Left ventricle myocardium superior (tissue), 1 donor: ENCODE measurements around the gene SLC4A2. TPM values are rescaled to one million over a fixed set of nuclear protein-coding genes. Genes with fewer than 3 reads are reported as not detected.
"Not testable (repeated sequence)": the region's sequence is repeated elsewhere in the genome, so short reads cannot be mapped to it uniquely, and the experiment has no call there.

Experiments used
- ATAC-seq: fragments of 200-7000 bp; cut with Tn5 transposase; one replicate; pipeline ENCODE4 v1.9.1; 2020; ENCODE audit warnings: mild to moderate bottlenecking, moderate library complexity
- DNase-seq: peaks from one replicate; pipeline ENCODE4 v3.0.0-alpha.2; 2020
- intact Hi-C: fragments of 100-400 bp; cut with micrococcal nuclease; formaldehyde crosslinking; loops from one replicate; pipeline ENCODE4 v1.11.0; 2022
- long read RNA-seq: library from polyadenylated mRNA; unstranded; transcript quantifications from one replicate; pipeline ENCODE4 v2.0.0, GENCODE V29; 2021
- total RNA-seq: library from RNA; stranded (reverse); fragmentation: NEBNext Ultra II Directional; extraction: Animal tissue kit (Norgen Biotek cat#: 25700); gene quantifications from one replicate; pipeline ENCODE4 v1.2.1, GENCODE V29; 2021
- donor health status: DM: no; HTN: yes; CAD: no; lungs with severe emphysema.

Gene SLC4A2, protein sequence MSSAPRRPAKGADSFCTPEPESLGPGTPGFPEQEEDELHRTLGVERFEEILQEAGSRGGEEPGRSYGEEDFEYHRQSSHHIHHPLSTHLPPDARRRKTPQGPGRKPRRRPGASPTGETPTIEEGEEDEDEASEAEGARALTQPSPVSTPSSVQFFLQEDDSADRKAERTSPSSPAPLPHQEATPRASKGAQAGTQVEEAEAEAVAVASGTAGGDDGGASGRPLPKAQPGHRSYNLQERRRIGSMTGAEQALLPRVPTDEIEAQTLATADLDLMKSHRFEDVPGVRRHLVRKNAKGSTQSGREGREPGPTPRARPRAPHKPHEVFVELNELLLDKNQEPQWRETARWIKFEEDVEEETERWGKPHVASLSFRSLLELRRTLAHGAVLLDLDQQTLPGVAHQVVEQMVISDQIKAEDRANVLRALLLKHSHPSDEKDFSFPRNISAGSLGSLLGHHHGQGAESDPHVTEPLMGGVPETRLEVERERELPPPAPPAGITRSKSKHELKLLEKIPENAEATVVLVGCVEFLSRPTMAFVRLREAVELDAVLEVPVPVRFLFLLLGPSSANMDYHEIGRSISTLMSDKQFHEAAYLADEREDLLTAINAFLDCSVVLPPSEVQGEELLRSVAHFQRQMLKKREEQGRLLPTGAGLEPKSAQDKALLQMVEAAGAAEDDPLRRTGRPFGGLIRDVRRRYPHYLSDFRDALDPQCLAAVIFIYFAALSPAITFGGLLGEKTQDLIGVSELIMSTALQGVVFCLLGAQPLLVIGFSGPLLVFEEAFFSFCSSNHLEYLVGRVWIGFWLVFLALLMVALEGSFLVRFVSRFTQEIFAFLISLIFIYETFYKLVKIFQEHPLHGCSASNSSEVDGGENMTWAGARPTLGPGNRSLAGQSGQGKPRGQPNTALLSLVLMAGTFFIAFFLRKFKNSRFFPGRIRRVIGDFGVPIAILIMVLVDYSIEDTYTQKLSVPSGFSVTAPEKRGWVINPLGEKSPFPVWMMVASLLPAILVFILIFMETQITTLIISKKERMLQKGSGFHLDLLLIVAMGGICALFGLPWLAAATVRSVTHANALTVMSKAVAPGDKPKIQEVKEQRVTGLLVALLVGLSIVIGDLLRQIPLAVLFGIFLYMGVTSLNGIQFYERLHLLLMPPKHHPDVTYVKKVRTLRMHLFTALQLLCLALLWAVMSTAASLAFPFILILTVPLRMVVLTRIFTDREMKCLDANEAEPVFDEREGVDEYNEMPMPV
- 64.1 TPM for total RNA-seq
- long read RNA-seq, full-length matches to known transcripts = 46 of 93 reads
- long read RNA-seq, partial matches to known transcripts = 40 of 93 reads
- long read RNA-seq, other reads (novel, unspliced or antisense) = 7 of 93 reads

DNA sequence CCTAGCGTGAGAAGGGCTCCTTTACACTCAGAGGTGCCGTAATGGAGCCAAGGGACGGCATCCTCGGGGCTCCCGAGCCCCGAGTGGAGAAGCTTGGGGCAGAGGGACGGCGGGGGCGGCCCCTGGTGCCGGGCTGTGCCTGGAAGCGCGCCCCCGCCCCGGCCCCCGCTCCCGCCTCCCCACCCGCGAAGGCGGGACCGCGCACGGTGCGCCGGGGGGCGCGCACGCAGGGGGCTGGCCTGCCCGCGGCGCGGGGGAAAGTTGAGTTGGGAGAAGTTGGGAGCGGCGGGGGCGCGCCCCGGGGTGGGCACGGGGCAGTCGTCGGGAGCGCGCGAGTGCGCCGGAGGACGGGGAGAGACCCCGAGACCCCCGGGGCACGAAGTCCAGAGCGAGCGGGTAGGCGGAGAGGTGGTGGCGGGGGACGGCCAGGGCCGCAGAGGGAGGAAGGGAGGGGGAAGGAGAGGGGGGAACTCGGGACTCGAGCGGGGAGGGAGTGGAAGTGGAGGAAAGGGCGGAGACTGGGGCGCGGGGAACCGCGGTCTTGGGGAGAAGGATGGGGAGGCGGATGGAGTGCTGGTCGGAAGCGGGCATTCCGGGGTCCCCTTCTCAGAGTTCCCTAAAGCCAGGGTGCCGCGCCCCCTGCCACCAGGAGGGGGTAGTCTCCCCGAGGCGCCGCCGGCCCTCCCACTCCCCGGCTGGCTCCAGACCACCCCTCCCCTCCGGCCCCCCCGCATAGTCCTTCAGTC, at the start of gene SLC4A2:
Gene SLC4A2, plus strand, starts transcription at position 223 of the 746 bp plus-strand sequence. CDS start 2,399 bp downstream, outside the sequence.
- intact Hi-C loops = no loop called here
- ATAC-seq (peak; percentile 69), DNase-seq (peak; percentile 92)

DNA sequence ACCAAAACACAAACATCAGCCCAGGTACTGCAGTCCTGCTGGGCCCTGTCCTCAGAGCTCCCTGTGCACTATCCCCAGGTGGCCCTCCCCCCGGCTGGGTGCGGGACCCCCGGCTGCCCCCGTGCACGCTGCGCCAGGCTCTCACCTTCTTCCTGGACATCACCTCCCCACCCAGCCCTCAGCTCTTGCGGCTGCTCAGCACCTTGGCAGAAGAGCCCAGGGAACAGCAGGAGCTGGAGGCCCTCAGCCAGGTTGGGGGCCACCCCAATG, 49.4 kb upstream of the SLC4A2 start:
- DNase-seq (no peak), ATAC-seq (no peak)
- intact Hi-C loops = no loop called here

DNA sequence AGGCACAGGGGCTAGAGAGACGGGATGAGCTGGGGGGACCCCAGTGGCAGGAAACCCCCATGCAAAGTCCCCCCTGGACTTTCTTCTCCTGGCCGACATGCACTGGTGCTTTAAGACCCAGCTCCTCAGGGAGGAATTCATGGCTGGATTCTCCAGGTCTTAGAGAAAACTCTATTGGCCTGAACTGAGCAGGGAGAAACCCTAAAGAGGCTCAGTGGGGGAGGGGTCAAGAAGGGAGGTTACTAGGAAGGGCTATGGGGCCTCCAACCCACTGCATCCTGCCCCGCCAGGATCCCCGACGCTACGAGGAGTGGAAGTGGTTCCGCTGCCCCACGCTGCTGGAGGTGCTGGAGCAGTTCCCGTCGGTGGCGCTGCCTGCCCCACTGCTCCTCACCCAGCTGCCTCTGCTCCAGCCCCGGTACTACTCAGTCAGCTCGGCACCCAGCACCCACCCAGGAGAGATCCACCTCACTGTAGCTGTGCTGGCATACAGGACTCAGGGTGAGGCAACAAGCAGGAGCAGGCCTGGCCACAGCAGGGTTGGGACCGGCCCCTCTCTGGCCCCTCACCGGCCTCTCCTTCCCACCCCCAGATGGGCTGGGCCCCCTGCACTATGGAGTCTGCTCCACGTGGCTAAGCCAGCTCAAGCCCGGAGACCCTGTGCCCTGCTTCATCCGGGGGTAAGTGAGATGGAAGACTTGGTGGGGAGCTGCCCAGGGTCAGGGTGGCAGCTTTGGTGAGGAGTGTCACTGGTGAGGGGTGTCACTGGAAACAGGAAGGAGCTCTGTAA, 48.9 kb upstream of the SLC4A2 start:
- intact Hi-C loops = no loop called here
- no peak for ATAC-seq
- no peak for DNase-seq

DNA sequence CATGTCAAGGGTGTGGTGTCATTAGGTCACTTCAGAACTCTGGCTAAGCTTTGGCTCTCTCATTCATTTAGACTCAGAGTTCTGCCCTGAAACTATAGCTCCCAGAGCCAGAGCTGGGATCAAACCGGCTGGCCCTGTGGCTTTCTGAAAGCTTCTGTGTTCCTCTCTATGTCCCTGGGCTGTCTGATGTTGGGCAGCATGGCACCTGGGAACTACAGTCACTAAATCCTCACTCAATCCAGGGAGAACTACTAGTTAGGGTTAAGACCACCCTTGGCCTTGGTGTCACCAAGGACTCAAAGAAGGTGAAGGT, 48.3 kb upstream of the SLC4A2 start:
- intact Hi-C loops = no loop called here
- DNase-seq (no peak), ATAC-seq (no peak)

DNA sequence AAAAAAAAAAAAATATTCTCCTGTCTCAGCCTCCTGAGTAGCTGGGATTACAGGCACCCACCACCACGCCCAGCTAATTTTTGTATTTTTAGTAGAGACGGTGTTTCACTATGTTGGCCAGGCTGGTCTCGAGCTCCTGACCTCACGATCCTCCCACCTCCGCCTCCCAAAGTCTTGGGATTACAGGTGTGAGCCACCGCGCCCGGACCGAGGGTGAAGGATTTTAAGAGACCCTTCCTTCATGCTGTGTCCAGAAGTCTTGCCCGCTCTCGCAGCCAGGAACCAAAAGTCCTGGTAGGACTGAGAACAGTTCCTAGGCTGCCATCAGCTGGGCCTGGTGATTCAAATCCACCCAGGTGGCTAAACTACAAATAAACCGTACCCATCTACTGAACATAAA, 47.8 kb upstream of the SLC4A2 start:
- ATAC-seq, intact Hi-C loops, DNase-seq: not testable (repeated sequence)

DNA sequence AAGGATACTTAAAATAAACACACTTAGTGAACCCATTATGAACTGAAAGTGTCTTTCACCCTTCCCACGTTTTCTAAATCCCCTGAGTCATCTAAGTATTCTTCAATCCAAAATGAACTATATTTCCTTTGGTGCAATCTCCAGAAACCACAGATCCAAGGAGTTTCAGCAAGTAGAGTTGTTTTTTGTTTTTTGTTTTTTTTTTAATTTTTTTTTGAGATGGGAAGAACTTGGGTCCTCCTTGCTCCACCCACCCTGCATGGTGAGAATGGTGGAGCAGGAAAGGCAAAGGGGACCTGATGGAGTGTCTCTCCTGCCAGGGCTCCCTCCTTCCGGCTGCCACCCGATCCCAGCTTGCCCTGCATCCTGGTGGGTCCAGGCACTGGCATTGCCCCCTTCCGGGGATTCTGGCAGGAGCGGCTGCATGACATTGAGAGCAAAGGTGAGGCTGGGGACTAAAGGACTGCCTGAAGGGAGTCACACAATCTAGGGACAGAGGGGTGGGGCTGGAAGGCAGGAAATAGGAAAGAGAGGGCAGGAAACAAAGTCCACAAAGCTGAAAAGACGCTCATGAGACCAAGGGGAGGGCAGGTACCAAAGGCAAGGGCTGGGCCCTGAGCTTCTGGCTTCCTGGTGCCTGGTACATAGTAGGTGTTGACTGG, 47.2 kb upstream of the SLC4A2 start:
- DNase-seq (no peak), ATAC-seq (no peak)
- intact Hi-C loops = no loop called here

DNA sequence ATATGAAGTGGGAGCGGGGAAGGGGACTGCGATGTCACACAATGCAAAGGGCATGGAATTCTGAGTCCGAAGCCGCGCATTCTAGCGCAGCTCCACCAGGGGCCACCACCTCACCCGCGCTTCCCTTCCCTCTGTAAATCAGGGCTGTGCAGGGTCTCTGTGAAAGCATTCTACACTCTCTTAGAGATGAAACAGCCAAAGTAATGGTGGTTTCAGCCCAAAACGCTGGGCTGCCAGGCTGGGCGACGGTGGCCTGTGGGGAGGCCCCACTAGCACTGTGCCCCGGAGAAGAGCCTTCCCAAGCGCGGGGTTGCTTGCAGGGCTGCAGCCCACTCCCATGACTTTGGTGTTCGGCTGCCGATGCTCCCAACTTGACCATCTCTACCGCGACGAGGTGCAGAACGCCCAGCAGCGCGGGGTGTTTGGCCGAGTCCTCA, 46.5 kb upstream of the SLC4A2 start:
- intact Hi-C loops = no loop called here
- ATAC-seq = peak; percentile 31
- DNase-seq = no peak

DNA sequence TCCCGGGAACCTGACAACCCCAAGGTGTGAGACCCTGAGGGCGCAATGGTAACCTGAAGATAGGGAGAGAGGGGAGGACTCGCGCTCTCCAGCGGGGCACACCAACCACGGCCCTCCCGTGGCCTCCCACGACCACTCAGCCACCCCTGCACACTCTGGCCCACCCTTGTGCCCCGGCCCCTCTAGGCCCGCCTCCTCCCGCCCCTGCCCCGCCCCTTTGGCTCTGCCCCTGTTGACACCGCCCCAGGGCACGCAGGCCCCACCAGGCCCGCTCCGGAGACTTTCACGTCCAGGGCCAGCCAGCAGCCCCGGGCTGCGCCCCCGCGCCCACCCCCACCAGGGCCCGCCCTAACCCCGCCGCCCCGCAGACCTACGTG, 46.0 kb upstream of the SLC4A2 start:
- ATAC-seq = peak; percentile 20
- intact Hi-C loops = no loop called here

DNA sequence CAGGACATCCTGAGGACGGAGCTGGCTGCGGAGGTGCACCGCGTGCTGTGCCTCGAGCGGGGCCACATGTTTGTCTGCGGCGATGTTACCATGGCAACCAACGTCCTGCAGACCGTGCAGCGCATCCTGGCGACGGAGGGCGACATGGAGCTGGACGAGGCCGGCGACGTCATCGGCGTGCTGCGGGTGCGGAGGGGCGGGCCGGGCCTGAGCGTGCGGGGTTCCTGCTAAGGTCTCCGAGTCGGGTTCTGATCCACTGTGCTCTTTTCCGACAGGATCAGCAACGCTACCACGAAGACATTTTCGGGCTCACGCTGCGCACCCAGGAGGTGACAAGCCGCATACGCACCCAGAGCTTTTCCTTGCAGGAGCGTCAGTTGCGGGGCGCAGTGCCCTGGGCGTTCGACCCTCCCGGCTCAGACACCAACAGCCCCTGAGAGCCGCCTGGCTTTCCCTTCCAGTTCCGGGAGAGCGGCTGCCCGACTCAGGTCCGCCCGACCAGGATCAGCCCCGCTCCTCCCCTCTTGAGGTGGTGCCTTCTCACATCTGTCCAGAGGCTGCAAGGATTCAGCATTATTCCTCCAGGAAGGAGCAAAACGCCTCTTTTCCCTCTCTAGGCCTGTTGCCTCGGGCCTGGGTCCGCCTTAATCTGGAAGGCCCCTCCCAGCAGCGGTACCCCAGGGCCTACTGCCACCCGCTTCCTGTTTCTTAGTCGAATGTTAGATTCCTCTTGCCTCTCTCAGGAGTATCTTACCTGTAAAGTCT, 45.5 kb upstream of the SLC4A2 start:
- peak; percentile 33 for ATAC-seq
- intact Hi-C loops = no loop called here

More for the DNA sequence above, 46.0 kb upstream of the SLC4A2 start:
- no peak for DNase-seq

DNA sequence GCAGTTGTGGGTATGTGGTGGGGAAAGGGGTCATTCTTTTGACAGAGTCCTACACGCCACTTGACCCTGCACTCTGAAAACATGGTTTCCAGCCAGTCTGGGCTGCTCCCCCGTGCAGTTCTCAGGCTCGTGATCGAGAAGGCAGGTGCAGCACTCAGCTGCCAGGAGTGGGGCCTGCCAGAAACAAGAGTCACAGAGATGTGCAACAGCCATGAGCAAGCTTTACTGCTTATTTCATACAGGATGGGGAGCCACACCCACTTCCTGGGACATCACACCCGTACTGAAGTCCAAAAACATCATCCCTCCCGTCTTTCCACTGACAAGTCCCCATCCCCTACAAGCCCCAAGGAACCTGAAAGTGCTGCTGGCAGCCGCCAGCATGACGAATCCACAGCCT, 44.4 kb upstream of the SLC4A2 start:
- intact Hi-C loops = no loop called here

More for the DNA sequence above, 45.5 kb upstream of the SLC4A2 start:
- DNase-seq = peak; percentile 81

DNA sequence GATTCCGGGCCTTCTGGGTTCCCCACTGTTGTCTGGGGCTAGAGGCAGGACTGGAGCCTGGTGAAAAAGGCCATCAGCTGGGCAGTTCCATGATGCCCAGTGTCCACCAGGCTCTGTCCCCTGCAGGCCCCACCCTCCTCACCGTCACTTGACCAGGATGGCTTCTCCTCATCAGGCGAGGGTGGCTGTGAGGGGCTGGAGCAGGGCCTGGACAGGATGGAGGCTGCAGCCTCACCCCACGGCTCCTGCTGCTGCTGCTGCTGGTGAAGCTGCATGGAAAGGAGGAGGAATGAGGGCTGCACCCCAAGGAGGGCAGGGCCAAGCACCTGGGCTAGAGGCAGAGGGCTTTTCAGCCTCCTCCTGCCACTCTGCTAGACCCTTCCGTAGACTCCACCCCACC, 43.4 kb upstream of the SLC4A2 start:
- intact Hi-C loops = no loop called here
- DNase-seq = no peak
- ATAC-seq = no peak

More for the DNA sequence above, 44.4 kb upstream of the SLC4A2 start:
- DNase-seq (no peak), ATAC-seq (no peak)

DNA sequence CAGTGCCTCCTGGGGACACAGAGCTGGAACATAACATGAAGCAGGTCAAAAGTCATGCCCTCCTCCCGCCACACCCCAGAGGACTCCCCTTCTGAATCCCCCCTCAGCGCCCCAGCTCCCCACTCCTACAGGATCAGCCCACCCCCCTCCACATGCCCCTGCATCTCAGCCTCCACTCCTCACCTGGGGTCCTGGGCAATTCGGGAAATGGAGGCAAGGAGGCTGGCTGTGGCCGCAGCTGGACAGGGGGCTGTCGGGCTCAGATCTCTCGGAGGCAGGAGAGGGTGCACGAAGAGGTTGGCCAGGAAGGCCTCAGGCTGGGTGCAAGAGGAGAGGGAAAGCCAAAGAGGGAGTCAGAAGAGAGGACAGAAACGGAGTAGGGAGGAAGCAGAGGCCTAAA, 42.9 kb upstream of the SLC4A2 start:
- intact Hi-C loops = no loop called here
- ATAC-seq (no peak), DNase-seq (no peak)

DNA sequence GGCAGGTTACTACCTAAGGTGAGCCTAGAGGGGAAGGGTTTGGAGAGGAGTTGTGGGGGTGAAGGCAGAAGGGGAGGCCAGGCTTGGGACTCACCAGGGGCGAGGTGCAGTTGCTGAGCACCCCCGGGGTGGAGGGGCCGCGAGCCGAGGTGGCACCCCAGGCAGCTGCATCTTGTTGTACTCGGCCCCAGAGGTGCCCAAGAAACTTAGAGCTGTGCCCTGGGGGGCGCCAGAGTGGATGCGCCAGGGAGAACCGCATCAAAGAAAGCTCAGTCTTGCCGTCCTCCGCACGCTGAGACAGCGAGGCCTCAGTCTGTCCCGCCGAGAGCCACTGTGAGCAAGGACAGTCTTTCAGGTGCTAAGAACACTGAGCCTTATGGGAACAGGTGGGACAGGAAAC, 42.4 kb upstream of the SLC4A2 start:
- intact Hi-C loops = no loop called here

DNA sequence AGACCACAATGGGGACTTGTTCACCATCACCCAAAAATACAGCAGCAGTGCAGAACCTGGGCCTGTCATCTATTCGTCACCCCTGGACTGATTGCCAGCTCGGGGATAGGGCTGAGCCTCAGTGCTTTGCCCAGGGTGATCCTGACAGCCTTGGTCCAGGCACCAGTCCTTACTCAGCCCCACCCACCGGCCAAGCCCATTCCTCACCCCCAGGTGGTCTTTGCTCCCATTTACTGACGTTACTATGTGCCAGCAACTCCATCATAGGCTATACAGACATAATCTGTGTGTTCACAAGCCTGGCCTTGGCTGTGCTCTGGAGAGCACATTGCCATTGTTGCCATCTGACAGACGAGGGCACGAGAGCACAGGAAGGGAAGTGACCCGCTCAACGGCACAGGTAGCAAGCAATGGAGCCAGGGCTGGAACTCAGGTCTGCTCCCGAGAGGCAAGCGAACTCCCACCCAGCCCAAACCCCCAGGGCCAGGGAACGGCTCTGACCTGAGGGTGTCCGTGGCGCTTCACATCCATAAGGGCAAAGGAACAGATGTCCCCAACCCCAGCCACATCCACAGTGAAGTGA, 41.9 kb upstream of the SLC4A2 start:
- ATAC-seq (no peak), DNase-seq (no peak)
- intact Hi-C loops = no loop called here

More for the DNA sequence above, 42.4 kb upstream of the SLC4A2 start:
- DNase-seq (no peak), ATAC-seq (no peak)

DNA sequence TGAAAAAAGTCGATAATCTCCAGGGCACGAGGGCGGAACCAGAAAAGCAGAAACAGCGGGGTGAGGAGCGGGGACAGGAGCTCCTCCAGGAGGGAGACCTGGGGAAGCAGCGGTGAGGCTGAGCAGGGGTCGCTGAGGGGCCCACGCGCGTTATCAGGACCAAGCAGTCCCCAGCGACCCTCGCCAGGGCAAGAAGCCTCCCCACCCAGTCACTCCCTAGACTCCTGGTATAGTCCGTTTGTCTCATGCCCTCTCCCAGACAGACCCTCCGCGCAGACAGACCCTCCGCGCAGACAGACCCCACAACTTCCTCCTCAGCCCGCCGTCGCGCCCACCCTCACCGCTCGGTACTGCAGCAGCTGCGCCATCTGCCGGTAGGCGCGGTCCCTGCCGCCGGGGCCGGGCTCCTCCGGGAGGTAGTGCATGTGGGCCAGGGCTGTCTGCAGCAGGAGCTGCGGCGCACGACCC, 41.4 kb upstream of the SLC4A2 start:
- intact Hi-C loops = no loop called here
- ATAC-seq (peak; percentile 75), DNase-seq (peak; percentile 83)

DNA sequence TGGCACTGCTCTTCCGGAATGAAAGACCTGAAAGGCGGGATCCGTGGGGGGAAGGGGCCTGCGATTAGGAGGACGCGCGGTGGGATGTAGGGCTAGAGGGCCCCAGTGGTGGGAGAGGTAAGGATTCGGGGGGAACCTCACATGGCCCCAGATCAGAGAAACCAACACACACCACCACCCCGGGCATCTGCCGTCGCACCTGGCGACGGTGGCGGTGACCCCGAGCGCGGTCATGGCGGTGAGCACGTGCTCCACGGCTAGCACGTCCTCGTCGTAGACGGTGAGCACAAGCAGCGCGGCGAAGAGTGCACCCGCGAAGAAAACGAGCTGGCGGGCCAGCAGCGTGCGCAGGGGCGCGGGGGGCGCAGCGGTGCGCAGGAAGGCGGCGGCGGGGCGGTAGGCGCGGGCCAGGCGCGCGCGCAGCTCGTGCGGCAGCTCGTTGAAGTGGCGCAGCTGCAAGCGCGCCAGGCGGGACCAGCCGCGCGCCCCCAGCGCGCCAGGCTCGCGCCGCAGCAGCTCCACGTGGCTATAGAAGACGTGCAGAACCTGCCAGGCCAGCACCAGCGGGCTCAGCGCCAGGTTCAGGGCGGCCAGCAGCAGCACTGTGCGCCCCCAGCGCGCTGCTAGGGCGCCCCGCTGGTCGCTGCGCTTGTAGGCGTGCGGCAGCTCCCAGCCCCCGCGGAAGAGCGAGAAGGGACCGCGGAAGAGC, 40.8 kb upstream of the SLC4A2 start:
- DNase-seq (peak; percentile 57), ATAC-seq (peak; percentile 30)
- intact Hi-C loops = no loop called here
